ENCODE data around the gene ZNF652. TPM values are rescaled to one million over a fixed set of nuclear protein-coding genes. Genes with fewer than 3 reads are reported as not detected.
"Not testable (repeated sequence)": the region's sequence is repeated elsewhere in the genome, so short reads cannot be mapped to it uniquely, and the experiment has no call there.

The ZNF652 gene
- total RNA-seq, 1 experiment from 2014 or later, result 24.5 TPM

GRCh38 chr17:49318435-49318965 is 43.5 kb downstream of the ZNF652 start:
- DNase-seq (ENCODE audit: extremely low read depth, low read depth), result no peak

- DNase-seq (ENCODE audit: extremely low read depth, low read depth), result no peak
These were observed 45.0 kb downstream of the ZNF652 start for GRCh38 chr17:49316889-49317675.

GRCh38 chr17:49316258-49316570 is 45.8 kb downstream of the ZNF652 start:
- no peak for DNase-seq (ENCODE audit: extremely low read depth, low read depth)

- DNase-seq (ENCODE audit: extremely low read depth, low read depth), result peak; percentile 81
These were observed 46.3 kb downstream of the ZNF652 start for GRCh38 chr17:49315551-49316257.

GRCh38 chr17:49312722-49313121 is 49.3 kb downstream of the ZNF652 start:
- no peak for DNase-seq (ENCODE audit: extremely low read depth, low read depth)

- DNase-seq (ENCODE audit: extremely low read depth, low read depth), result no peak
These were observed 62.1 kb downstream of the ZNF652 start for GRCh38 chr17:49299996-49300395.

GRCh38 chr17:49298371-49298976 is 63.6 kb downstream of the ZNF652 start:
- DNase-seq (ENCODE audit: extremely low read depth, low read depth), result no peak

- no peak for DNase-seq (ENCODE audit: extremely low read depth, low read depth)
These were observed 64.9 kb downstream of the ZNF652 start for GRCh38 chr17:49297141-49297540.

GRCh38 chr17:49294122-49294521 is 67.9 kb downstream of the ZNF652 start:
- DNase-seq (ENCODE audit: extremely low read depth, low read depth), result no peak

- no peak for DNase-seq (ENCODE audit: extremely low read depth, low read depth)
These were observed 69.1 kb downstream of the ZNF652 start for GRCh38 chr17:49292901-49293300.

- no peak for DNase-seq (ENCODE audit: extremely low read depth, low read depth)
These were observed 70.1 kb downstream of the ZNF652 start for GRCh38 chr17:49291929-49292328.

GRCh38 chr17:49290690-49291359 is 71.2 kb downstream of the ZNF652 start:
- peak; percentile 30 for DNase-seq (ENCODE audit: extremely low read depth, low read depth)

- no peak for DNase-seq (ENCODE audit: extremely low read depth, low read depth)
These were observed 73.7 kb downstream of the ZNF652 start for GRCh38 chr17:49288388-49288787.

- DNase-seq (ENCODE audit: extremely low read depth, low read depth), result no peak
These were observed 74.6 kb downstream of the ZNF652 start for GRCh38 chr17:49287481-49287880.

- DNase-seq (ENCODE audit: extremely low read depth, low read depth), result not testable (repeated sequence)
These were observed 75.6 kb downstream of the ZNF652 start for GRCh38 chr17:49286261-49286973.

GRCh38 chr17:49285716-49286115 is 76.3 kb downstream of the ZNF652 start:
- no peak for DNase-seq (ENCODE audit: extremely low read depth, low read depth)

GRCh38 chr17:49280918-49281317 is 81.1 kb downstream of the ZNF652 start:
- no peak for DNase-seq (ENCODE audit: extremely low read depth, low read depth)

GRCh38 chr17:49280061-49280460 is 82.0 kb downstream of the ZNF652 start:
- DNase-seq (ENCODE audit: extremely low read depth, low read depth), result no peak

- not testable (repeated sequence) for DNase-seq (ENCODE audit: extremely low read depth, low read depth)
These were observed 82.6 kb downstream of the ZNF652 start for GRCh38 chr17:49279263-49280015.

- DNase-seq (ENCODE audit: extremely low read depth, low read depth), result no peak
These were observed 84.0 kb downstream of the ZNF652 start for GRCh38 chr17:49278076-49278475.

All from NCI-H460 (cell line).